Glomerular endothelial cell (primary cell): Measurements from ENCODE around the gene CFTR. TPM values are rescaled to one million over a fixed set of nuclear protein-coding genes. Genes with fewer than 3 reads are reported as not detected.

ENCODE experiments used
- total RNA-seq: library from RNA; depleted of rRNA; stranded (reverse); fragments of >200 nt; gene quantifications from 2 replicates; pipeline ENCODE4 v1.2.3, GENCODE V29; 2015

The CFTR gene
- total RNA-seq, 1 donor from 2014 or later: not detected

Other genes starting within 250 kb of the CFTR start
- not detected in 2 replicates for gene WNT2, start 157.0 kb upstream of the CFTR start, total RNA-seq
- not detected in 2 replicates for gene ASZ1, start 52.5 kb upstream of the CFTR start, total RNA-seq